HG02973 (cell line): Measurements from ENCODE around the gene SMC3.
"Not testable (repeated sequence)": the region's sequence is repeated elsewhere in the genome, so short reads cannot be mapped to it uniquely, and the experiment has no call there.

ENCODE experiments used
- ATAC-seq: cut with Tn5 transposase; IDR thresholded peaks from one replicate; pipeline ENCODE4 v1.9.1; 2021; ENCODE audit warnings: moderate library complexity; ENCODE audit not compliant: unreplicated experiment

The SMC3 gene

DNA sequence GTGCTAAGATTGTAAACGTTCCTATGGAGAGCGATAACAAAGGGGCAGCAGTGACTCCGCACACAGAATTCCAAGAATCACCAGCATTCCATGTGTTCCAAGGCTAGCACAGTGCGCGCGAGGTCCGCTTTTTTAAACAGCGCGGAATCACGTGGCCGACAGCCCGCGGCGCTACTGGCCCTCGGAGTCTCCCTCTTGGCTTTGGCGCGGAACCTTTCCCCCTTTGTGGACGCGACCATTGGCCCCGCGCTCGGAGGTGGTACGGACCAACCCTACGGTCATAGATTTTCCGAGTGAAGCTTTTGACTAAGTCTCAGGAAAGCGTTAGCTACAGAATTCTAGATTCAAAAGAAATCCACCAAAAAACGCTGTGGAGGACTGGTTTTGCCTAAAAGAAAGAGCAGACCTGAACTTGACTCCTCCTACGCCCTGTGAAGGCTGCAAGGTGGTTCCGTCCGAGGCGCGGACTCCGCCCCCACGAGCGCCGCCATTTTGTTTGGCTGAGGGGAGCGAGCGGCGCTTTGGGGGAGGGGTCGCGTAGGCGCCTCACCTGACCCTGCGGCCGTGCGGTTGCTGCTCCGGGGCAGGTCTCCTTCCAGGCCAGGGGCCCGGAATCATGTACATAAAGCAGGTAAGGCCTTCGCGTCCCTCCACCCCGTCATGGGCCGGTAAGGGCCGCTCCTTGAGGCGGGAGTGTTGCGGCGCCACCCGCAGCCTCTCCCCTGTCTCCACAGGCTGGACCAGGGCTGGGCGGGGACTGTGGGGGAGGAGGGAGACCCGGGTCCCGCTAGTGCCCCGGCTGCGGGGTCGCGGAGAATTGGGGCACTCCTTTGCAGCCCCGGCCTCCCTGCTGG is at the start of gene SMC3:
Gene SMC3, plus strand, starts transcription at position 495 of the 854 bp plus-strand sequence. Its CDS starts 122 bp downstream, at position 617.
- peak; percentile 83 for ATAC-seq

DNA sequence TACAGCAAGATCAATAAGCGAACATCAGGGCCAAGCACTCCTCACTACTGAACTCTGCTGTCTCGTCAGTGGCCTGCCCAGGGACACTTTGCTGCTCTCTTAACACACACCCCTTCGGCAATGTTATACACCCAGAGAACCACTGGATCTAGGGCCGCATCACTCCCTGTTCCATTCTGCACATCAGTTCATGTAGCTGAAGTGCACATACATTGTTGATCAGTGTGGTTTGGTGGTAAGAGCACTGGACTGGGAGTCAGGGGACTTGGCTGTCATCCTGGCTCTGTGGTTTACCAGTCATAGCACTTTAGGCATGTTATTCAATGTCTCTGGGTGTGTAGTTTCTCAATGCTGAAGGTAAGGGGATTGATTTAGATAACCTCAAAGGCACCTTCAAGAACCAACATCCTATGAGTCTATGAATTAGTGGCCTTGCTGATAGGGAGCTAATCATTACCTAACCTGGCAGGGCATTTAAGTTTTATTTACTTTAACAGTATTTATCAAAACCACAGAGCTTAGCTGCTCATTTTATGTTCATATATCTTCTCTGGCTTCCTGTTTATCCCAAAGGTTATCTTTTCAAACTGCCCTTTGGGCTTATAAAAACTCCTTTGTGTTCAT is 45.0 kb upstream of the SMC3 start:
- no peak for ATAC-seq

DNA sequence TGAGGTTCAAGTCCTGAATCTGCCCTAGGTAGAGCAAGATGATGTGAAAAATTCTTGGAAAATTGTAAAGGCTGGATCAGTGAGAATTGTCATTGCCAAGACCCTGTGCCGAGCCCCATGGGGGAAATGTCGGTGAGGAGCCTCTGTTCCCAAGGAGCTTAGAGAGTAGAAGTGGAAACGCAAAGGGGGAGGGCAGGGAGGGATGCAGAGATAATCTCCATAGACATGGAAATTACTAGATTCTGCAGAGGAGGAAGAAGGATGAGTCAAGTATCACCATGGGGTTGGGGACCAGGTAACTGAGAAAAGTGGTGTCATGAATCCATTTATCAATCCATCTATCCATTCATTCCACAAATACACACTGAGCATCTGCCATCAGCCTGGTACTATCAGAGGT is 43.8 kb upstream of the SMC3 start:
- ATAC-seq: no peak

DNA sequence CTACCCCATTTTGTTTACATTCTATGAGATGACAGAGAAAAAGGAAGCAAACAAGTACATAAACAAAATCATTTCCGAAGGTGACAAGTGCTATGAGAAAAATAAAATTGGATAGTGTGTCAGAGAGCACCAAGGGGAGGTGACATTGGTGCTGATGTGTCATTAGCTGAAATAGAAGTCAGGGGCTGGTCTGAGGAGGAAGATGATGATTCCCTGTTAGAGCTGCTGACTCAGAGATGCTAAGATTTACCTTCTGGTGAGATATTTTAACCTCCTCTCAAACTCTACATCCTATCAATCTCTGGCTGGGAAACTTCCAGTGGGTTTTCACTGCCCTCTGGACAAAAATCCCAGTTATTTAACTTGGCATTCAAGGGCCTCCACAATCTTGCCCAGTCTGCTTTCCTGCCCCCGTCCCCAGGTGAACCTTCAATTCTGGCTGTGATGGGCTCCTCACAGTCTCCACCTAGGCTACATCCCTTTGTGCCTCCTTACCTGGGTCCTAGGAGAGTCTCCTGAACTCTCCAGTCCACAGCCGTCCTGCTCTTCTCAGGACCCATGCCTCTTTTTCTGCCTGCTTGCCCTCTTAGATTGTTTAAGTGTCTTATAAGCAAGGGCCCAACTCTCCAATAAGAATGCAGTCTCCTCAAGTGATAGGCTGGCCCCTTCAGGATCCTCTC is 43.2 kb upstream of the SMC3 start:
- ATAC-seq: no peak

DNA sequence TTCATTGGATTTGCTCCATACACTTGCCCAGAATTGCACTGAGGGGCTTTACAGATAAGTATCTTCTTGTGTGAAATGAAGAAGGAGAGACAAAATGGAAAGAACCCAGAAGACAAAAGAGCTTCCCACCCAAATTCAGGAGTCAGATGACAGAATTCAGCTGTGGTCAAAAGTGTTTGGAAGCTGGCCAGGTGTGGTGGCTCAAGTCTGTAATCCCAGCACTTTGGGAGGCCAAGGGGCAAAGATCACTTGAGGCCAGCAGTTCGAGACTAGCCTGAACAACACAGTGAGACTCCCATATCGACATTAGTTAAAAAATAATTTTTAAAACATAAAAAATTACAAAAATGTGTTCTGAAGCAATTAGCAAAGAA is 42.6 kb upstream of the SMC3 start:
- no peak for ATAC-seq

DNA sequence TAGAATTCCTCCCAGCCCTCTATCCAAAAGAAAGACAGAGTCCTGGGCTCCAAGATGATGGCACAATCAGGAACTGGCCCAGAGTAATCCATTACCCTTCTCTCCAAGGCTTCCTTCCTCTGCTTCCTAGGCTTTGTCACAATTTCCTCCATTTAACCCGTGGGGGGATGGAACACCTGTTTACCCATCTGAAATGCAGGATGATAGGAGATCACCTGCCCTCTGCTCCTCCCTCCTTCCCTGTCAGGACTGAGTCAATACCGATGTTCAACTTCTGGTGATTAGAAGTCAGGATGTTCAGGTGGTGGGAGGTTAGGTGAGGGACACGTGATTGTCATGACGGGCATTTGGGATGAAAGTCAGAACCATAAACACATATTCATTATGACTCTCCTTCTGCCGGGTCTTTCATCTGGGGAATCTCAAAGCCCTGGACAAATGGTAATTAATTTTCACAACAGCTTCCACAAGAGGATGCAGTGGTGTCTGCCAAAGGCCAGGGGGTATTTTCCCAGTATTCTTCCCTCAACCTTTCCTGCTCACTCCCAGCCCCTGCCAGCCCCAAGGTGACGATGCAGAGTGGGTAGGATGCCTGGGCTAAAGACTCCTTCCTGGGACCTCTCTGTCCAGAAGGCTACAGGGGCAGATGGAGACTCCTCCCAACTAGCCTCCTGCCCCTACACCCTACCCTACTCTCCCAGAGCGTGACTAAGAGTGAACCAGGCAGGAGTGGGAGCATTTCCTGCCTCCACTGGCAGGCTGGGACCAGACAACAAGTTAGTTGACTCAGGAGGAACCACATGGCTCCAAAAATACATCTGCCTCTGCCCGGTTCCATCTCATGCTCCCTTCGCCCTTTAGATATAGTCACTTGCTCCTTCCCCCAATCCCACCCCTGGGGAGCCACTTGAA is 41.9 kb upstream of the SMC3 start:
- no peak for ATAC-seq

DNA sequence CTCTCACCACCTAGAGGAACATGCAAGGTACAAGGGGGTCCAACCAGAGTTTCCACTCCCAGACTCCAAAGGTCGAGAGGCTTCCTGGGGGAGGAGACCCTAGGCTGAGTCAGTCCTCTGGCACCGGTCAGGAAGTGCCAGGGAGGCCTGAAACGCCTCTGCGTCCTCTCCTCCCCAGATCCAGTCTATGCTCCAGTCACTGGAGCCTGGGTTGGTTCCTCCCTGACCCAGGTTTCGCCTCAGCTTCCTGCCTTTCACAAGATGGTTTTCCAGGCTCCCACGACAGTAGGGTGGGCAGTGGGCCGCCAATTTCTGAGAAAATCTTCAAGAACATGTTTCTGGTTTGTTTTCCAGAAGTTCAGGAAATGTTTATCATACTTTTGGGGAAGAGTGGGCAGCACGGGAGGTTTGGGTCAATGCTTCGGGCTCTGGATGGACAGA is 39.7 kb upstream of the SMC3 start:
- ATAC-seq: no peak

DNA sequence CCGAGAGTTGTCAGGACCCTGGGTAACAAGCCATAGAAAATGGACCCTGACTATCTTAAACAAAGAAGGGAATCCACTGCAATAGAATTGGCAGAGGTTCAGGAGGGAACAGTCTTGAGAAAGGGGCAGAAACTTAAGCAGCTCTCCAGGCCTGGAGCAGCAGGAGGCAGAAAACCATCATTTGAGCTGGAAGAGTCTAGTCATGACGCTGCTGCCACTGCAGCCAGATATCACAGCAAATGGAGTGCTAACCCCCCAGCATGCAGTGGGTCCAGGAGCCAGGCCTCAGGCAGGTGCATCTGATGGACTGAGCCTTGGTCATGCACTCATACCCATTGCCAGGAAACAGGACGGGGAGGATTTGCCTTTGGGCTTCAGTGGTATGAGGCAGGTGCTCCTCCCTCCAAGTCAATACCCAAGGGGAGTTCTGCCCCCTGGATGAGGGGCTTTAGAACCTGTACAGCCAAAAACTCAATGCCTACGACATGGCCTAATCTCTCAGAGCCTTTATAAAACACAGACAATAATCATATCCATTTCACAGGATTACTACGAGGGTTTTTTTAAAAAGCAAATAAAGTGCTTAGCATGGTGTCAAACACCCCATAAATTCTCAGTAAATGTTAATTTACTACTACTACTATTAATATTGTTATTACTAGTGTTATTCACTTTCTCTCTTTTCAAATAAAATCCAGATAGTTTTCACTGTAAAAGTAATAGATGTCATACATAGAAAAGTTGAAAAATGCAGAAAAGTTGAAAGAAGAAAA is 39.1 kb upstream of the SMC3 start:
- peak; percentile 12 for ATAC-seq

DNA sequence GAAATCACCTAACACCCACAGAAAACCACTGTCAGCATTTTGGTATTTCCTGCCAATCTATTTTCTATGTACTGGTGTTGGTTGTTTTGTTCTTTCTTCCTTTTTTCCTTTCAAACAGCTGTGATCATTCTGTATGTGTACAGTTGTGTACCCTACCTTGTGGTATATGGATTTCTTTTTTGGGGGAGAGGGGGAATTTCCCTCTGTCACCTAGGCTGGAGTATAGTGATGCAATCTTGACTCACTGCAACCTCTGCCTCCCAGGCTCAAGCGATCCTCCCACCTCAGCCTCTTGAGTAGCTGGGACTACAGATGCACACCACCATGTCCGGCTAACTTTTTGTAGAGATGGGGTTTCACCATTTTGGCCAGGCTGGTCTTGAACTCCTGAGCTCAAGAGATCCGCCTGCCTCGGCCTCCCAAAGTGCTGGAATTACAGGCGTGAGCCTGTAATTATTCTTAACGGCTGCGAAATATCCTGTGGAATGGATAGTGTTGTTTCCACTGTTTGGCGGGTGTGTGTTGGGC is 38.4 kb upstream of the SMC3 start:
- peak; percentile 65 for ATAC-seq

DNA sequence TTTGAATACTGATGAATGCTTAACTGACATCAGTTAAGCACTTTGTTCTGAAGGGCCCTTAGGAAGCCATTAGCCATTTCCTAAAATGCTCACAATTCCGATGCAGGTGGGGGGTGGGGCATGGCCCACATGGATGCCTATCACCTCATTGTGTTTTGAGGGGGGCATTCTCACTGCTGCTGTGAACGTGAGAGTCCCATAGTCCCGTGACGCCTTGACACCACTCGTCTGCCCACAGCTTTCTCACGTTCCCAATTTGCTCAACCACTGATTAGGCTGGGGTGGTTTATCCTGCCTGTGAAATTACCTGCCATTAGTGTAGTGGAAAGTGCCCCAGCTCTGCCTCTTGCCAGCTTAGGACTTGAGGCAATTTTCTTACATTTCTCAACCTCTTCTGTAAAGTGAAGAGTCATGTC is 37.9 kb upstream of the SMC3 start:
- ATAC-seq: no peak

DNA sequence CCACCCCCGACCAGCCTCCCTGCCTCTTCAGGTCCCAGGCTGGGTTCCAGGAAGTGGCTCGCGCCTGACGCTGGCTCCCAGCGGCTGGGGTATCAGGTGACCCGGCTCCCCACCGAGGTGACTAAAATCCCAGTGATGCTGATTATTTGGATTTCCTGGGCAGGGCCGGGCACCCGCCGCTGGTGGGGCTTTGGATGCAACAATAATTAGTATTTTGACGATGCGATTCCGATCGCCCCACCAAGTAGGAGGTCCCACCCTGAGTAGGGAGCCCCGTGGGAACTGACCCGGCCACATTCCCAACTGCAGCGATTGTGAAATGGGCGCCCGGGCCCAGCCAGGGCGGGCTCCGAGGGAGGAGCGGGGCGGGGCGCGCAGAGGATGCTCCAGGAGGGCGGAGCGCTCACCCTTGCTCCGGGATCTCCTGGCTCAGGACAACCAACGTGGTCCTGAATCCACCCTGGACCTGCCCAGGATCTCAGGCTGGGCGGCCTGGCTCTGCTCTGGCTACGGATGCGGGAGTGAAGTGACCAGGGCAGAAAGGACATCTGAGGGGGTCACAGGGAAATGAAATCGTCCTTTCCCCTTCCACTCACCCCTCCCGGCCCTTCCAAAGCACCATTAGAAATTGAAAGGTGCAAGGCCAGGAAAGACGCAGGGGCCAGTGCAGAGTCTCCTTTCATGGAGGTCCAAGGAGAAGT is 37.2 kb upstream of the SMC3 start:
- ATAC-seq: no peak

DNA sequence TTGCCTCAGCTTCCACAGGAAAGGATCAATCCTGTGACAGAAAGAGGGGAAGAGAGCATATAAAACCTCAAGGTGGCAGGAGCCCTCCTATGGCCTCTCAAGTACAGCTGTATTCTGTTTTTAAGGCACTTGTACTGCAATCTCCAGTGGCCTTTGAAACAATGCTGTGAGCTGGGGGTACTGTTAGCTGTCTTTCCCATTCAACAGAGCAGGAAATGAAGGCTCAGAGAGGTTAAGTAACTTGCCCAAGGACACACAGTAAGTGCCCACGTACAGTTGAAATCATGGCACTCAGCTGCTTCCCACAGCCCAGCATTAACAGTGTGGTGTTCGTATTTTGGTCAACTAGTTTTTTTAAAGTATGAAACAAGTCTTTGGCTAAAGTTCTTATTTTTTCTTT is 35.8 kb upstream of the SMC3 start:
- no peak for ATAC-seq

DNA sequence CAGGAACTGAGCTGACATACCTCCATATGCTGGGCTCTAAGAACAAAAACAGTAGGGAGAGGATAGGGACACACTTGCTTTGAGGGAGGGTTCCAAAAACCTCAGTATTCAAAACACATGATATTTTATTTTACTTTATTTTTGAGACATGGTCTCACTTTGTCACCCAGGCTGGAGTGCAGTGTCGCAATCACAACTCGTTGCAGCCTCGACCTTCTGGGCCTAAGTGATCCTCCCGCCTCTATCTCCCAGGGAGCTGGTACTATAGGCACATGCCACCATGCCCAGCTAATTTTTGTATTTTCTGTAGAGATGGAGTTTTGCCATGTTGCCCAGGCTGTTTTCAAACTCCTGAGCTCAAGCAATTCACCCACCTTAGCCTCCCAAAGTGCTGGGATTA is 34.9 kb upstream of the SMC3 start:
- ATAC-seq: not testable (repeated sequence)

DNA sequence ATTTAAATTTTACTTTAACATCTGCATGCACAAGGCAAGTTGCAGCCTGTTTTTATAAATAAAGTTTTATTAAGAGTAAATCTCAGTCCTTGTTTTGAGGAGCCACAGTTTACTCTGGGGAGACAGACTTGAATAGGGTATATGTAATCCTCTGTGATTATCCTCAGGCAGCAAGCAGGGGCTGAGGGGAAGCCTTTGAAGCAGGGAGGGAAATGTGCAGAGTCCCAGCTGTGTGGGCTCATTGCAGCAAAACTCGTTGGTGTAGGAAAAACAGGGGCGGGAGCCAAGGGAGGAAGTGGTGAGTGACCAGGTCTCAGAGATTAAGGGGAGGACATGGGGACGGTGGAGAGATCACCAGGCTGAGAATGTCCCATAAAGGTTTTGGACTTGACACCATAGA is 34.3 kb upstream of the SMC3 start:
- ATAC-seq: no peak

DNA sequence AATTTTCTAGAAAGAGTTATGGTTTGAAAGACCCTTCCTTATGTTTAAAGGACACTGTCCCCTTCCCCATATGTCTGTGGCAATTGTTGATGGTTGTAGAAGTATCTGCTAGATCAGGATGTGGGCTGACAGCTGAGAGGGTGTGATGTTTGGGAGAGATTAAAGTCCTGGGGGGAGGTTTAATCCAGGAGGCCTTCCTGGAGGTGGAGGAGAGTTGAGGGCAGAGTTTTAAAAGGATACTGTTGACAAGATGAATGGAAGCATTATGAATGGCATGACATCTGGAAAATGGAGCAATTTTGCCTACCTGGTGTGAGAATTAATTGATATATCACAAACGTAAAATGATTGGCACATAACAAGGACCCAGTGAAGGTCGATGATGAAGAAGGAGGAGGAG is 32.9 kb upstream of the SMC3 start:
- no peak for ATAC-seq

DNA sequence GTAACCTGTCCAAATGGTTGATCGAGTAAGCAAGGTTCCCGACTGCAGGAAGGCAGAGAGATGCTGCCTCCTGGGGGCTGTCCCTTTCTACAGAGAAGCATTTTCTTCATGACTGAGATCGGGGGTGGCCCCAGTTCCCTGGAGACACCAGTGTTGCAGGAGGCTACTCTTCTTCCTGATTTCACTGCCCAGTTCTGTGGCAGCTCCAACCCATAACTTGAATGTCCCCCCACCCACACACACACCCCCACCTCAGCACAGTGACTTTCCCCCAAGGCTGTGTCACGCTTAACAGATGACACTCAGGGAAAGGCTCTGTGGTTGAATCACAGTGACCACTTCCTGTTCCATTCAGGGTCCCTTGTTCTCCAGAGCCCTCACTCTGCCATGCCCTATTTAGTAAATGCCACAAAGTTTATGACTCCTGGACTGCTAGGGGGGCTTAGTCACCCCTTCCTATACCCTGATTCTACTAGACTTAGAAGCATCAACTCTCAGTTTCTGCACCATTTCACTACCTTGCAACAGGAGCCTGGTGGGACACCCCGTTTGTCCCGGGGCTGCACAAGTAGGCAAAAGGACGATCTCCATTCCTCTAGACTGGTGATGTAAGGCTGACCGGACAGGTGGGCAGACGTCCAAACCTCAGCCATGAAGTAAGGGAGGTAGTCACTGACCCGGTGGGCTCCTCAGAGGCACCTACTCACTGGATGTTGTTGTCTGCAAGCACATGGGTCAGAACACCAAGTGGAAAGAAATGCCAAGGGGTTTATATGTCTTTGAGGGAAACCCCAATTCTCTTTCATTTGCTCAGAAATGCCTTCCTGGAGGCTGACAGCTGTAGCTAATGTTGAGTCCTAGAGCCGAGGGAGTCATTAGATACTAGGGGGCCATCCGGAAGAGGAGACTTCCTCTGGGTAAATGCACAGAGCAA is 31.3 kb upstream of the SMC3 start:
- ATAC-seq: peak; percentile 76

DNA sequence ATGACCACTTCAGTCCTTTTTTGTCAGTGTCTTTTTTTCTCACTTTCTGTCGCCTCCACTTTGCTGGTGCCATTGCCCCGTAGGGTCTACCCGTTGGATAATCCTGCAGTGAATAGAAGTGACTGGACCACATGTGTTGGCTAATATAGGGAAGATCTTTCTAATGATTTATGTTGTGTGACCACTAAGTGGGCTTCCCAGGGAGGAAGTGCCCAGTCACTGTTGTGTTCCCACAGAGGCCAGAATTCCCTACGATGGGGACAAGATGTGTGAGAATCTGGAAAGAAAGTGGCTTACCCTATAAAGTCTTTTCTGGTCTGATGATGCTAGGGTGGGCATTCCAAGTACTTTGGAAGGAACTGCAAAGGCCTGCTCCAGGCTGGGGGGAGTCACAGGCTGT is 28.4 kb upstream of the SMC3 start:
- no peak for ATAC-seq

DNA sequence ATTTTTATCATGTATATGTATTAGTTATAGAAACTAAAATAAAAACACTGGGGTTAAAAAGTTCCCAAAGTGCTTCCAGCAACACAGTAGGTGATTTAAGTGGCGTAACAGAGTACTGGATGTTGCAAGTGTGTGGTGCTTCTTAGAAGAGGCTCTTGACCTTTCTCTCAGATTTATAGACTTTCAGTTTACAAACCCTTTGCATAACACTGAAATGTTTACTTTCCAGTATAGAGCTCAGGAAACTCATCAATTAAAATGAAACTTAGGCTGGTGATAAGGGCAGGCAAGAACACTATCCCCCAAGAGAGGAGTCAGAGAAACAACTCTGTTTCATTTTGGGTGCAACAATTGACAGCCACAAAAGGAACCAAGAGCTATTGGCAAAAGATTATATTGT is 27.5 kb upstream of the SMC3 start:
- no peak for ATAC-seq
